G401.6 (cell line): ENCODE data around the gene ZFAND3.

Experiments used
- FAIRE-seq: peaks from 2 replicates; lab custom pipeline; 2012; peaks lifted over from hg19 to GRCh38; lab: Jason Lieb, UNC

ZFAND3 gene

GRCh38 chr6:37819177-37819801, at the start of gene ZFAND3:
Gene ZFAND3 (plus strand): TSS chr6:37819727. CDS start chr6:37819946, 219 bp downstream.
- FAIRE-seq = no peak

GRCh38 chr6:37774028-37774680, 45.4 kb upstream of the ZFAND3 start:
- FAIRE-seq = no peak

GRCh38 chr6:37776566-37776965, 43.0 kb upstream of the ZFAND3 start:
- no peak for FAIRE-seq

GRCh38 chr6:37777272-37777834, 42.2 kb upstream of the ZFAND3 start:
- FAIRE-seq = no peak

GRCh38 chr6:37779111-37779800, 40.3 kb upstream of the ZFAND3 start:
- no peak for FAIRE-seq

GRCh38 chr6:37779902-37780628, 39.5 kb upstream of the ZFAND3 start:
- no peak for FAIRE-seq

GRCh38 chr6:37781788-37782187, 37.7 kb upstream of the ZFAND3 start:
- no peak for FAIRE-seq

GRCh38 chr6:37783025-37783855, 36.3 kb upstream of the ZFAND3 start:
- no peak for FAIRE-seq

GRCh38 chr6:37783856-37784584, 35.5 kb upstream of the ZFAND3 start:
- FAIRE-seq = no peak

GRCh38 chr6:37784585-37784967, 35.0 kb upstream of the ZFAND3 start:
- no peak for FAIRE-seq

GRCh38 chr6:37785002-37785662, 34.4 kb upstream of the ZFAND3 start:
- FAIRE-seq = no peak

GRCh38 chr6:37785663-37786270, 33.8 kb upstream of the ZFAND3 start:
- FAIRE-seq = no peak

- no peak for FAIRE-seq
Measured at GRCh38 chr6:37787216-37787615, 32.3 kb upstream of the ZFAND3 start.

GRCh38 chr6:37788259-37788658, 31.3 kb upstream of the ZFAND3 start:
- no peak for FAIRE-seq

- peak; percentile 92 for FAIRE-seq
Measured at GRCh38 chr6:37791156-37791919, 28.2 kb upstream of the ZFAND3 start.

- no peak for FAIRE-seq
Measured at GRCh38 chr6:37792457-37793033, 27.0 kb upstream of the ZFAND3 start.

GRCh38 chr6:37793067-37793466, 26.5 kb upstream of the ZFAND3 start:
- FAIRE-seq = no peak

- FAIRE-seq = no peak
Measured at GRCh38 chr6:37794825-37795224, 24.7 kb upstream of the ZFAND3 start.
